K562 (cell line): ENCODE data around the gene PSMA2. TPM values are rescaled to one million over a fixed set of nuclear protein-coding genes. Genes with fewer than 3 reads are reported as not detected.

Source experiments
- ASH1L ChIP-seq: fragments of 450-650 bp; IDR thresholded peaks from 2 replicates; pipeline ENCODE4 v1.6.1; 2018; ENCODE audit warnings: borderline replicate concordance, mild to moderate bottlenecking, low read depth; ENCODE audit not compliant: partially characterized antibody
- DNMT1 ChIP-seq: fragments of 450-650 bp; IDR thresholded peaks from 2 replicates; pipeline ENCODE4 v1.6.1; 2016; ENCODE audit warnings: antibody characterized with exemption, mild to moderate bottlenecking
- FOS ChIP-seq: IDR thresholded peaks from 3 replicates; pipeline ENCODE4 v1.6.1; 2011; ENCODE audit not compliant: insufficient read length; ENCODE audit errors: extremely low read depth
- FOXK1 ChIP-seq: sonication (generic); formaldehyde crosslinking; IDR thresholded peaks from 2 replicates; pipeline ENCODE4 v1.8.0; 2022; ENCODE audit warnings: missing genetic modification reagents, mild to moderate bottlenecking, borderline replicate concordance
- MYC ChIP-seq, 2 experiments: fragments of 250-450 bp in 1 of 2; sonication (Bioruptor Pico) in 1 of 2; IDR thresholded peaks; 2 replicates each; pipeline versions ENCODE4 v1.5.1 to v1.6.1; 2012 to 2021; ENCODE audit warnings: low read depth in 2 of 2, borderline replicate concordance in 1 of 2, improper control_type of control experiment in 1 of 2, low read length in 1 of 2, mild to moderate bottlenecking in 1 of 2, moderate library complexity in 1 of 2
- NR2F6 ChIP-seq: fragments of 450-650 bp; formaldehyde crosslinking; IDR thresholded peaks from 2 replicates; pipeline ENCODE4 v1.4.0; 2020; ENCODE audit warnings: mild to moderate bottlenecking
- PRPF4 ChIP-seq: fragments of 200-400 bp; formaldehyde crosslinking; IDR thresholded peaks from one replicate; pipeline ENCODE4 v1.6.1; 2017; ENCODE audit warnings: low read length, low read depth, mild to moderate bottlenecking; ENCODE audit not compliant: insufficient read depth, poor library complexity, severe bottlenecking
- RUNX1 ChIP-seq: sonication (generic); IDR thresholded peaks from 2 replicates; pipeline ENCODE4 v1.6.1; 2016; ENCODE audit warnings: antibody characterized with exemption, low read depth
- SMC3 ChIP-seq: conservative IDR thresholded peaks from 2 replicates; pipeline ENCODE4 v1.6.1; 2011; ENCODE audit warnings: low read depth, low read length, improper control_type of control experiment; ENCODE audit not compliant: insufficient read depth
- STAG1 ChIP-seq: sonication (generic); formaldehyde crosslinking; IDR thresholded peaks from 2 replicates; pipeline ENCODE4 v1.5.0; 2020; ENCODE audit warnings: missing genetic modification reagents, borderline replicate concordance
- XRCC3 ChIP-seq: fragments of 450-650 bp; IDR thresholded peaks from 2 replicates; pipeline ENCODE4 v1.6.1; 2017; ENCODE audit warnings: mild to moderate bottlenecking, moderate library complexity
- ZNF274 ChIP-seq: IDR thresholded peaks from 2 replicates; pipeline ENCODE4 v1.6.1; 2011; ENCODE audit warnings: low read depth, mild to moderate bottlenecking, low read length, moderate library complexity, borderline replicate concordance
- ZSCAN29 ChIP-seq: fragments of 450-650 bp; IDR thresholded peaks from 2 replicates; pipeline ENCODE4 v1.6.1; 2017
- polyA plus RNA-seq, 8 experiments: library from polyadenylated mRNA; depleted of rRNA in 4 of 8; stranded (reverse) in 5 of 8; unstranded in 3 of 8; fragments of >200 nt; fragmentation: Nextera tagmentation in 2 of 8; fragmentation: Illumina TruSeq in 1 of 8; extraction: Ambion mirVana in 2 of 8; extraction: Trizol in 1 of 8; gene quantifications; 2 replicates each; pipeline versions ENCODE4 v1.2.1 to v1.2.3, GENCODE V29; 2011 to 2014; ENCODE audit warnings: inconsistent platforms in 1 of 8, missing spikeins in 1 of 8
- total RNA-seq, 7 experiments: library from RNA; depleted of rRNA in 6 of 7; stranded (reverse); fragments of >200 nt in 6 of 7; fragmentation: Illumina TruSeq in 2 of 7; extraction: Trizol in 2 of 7; gene quantifications; 2 replicates each; pipeline versions ENCODE4 v1.2.1 to v1.2.3, GENCODE V29; 2011 to 2021; ENCODE audit warnings: low replicate concordance in 1 of 7
- TF ChIP-seq, protein P1 (sequence below), 2 experiments: fragments of 450-650 bp; formaldehyde crosslinking in 1 of 2; IDR thresholded peaks; 2 replicates each; pipeline versions ENCODE4 v1.4.0 to v1.6.1; 2014 to 2020; ENCODE audit warnings: mild to moderate bottlenecking in 2 of 2, borderline replicate concordance in 1 of 2, low read depth in 1 of 2
- TF ChIP-seq, protein P2 (sequence below): sonication (generic); formaldehyde crosslinking; IDR thresholded peaks from 2 replicates; pipeline ENCODE4 v1.8.0; 2022; ENCODE audit warnings: mild to moderate bottlenecking, missing genetic modification reagents
- TF ChIP-seq, protein P3 (sequence below): fragments of 250-450 bp; sonication (Bioruptor Pico); IDR thresholded peaks from 2 replicates; pipeline ENCODE4 v1.5.0; 2021

Gene PSMA2
- total and polyA plus RNA-seq, 9 of the 15 experiments (the other 6 are each of a cell fraction or from before 2014, with no cell fraction given) = 91.7 to 1,070 (median 213) TPM

DNA sequence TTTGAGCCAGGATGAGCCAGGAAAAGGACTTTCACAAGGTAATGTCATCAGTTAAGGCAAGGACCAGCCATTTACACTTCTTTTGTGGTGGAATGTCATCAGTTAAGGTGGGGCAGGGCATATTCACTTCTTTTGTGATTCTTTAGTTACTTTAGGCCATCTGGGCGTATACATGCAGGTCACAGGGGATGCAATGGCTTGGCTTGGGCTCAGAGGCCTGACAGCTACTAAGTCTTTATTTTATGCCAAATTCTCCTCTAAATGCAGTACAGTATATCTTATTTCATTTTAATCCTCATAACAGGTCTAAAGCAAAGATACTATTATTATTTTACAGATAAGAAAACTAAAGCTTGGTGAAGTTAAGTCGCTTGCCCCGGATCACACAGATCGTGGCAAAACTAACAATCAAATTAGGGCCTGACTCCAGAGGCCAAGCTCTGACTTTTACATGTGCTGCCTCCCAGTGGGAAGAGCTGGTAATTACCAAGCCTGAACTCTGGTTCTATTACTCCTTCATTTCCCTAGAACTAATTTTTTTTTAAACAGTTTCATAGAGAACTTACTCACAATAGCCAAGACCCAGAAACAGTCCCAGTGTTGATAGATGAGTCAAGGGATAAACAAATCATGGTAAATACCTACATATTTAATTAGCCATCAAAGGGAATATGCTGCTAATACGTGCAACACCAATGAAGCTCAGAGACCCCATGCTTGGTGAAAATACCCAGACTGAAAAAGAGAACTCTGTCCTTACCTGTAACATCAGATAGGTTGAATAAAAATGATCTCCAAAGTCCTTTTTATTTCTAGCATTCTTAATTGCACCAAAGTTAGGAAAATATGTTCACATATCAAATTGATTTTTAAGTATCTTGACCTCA lies 55.5 kb downstream of the PSMA2 start (continued):
- TF ChIP-seq, protein P1, sequence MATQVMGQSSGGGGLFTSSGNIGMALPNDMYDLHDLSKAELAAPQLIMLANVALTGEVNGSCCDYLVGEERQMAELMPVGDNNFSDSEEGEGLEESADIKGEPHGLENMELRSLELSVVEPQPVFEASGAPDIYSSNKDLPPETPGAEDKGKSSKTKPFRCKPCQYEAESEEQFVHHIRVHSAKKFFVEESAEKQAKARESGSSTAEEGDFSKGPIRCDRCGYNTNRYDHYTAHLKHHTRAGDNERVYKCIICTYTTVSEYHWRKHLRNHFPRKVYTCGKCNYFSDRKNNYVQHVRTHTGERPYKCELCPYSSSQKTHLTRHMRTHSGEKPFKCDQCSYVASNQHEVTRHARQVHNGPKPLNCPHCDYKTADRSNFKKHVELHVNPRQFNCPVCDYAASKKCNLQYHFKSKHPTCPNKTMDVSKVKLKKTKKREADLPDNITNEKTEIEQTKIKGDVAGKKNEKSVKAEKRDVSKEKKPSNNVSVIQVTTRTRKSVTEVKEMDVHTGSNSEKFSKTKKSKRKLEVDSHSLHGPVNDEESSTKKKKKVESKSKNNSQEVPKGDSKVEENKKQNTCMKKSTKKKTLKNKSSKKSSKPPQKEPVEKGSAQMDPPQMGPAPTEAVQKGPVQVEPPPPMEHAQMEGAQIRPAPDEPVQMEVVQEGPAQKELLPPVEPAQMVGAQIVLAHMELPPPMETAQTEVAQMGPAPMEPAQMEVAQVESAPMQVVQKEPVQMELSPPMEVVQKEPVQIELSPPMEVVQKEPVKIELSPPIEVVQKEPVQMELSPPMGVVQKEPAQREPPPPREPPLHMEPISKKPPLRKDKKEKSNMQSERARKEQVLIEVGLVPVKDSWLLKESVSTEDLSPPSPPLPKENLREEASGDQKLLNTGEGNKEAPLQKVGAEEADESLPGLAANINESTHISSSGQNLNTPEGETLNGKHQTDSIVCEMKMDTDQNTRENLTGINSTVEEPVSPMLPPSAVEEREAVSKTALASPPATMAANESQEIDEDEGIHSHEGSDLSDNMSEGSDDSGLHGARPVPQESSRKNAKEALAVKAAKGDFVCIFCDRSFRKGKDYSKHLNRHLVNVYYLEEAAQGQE (IDR thresholded peaks at IDR 0.05; ENCODE audit: borderline replicate concordance) = peak; percentile 46; the same call in 1 of the 2 replicates
- TF ChIP-seq, protein P1 (CRISPR knock-in tag; IDR thresholded peaks at IDR 0.05; ENCODE audit: low read depth) = no peak
- no peak for TF ChIP-seq ZNF274
- no peak for TF ChIP-seq FOS
- no peak for TF ChIP-seq DNMT1
- TF ChIP-seq MYC (IDR thresholded peaks at IDR 0.05; ENCODE audit: low read depth, low read length) = no peak
- no peak for TF ChIP-seq MYC (CRISPR knock-in tag; IDR thresholded peaks at IDR 0.05; ENCODE audit: borderline replicate concordance, low read depth)
- no peak for TF ChIP-seq XRCC3
- peak; percentile 51; the same call in 1 of the 2 replicates for TF ChIP-seq SMC3
- TF ChIP-seq ZSCAN29 = no peak
- no peak for TF ChIP-seq NR2F6 (CRISPR knock-in tag)
- TF ChIP-seq FOXK1 = no peak
- TF ChIP-seq STAG1 (CRISPR knock-in tag) = no peak
- no peak for TF ChIP-seq ASH1L
- TF ChIP-seq, protein P2, sequence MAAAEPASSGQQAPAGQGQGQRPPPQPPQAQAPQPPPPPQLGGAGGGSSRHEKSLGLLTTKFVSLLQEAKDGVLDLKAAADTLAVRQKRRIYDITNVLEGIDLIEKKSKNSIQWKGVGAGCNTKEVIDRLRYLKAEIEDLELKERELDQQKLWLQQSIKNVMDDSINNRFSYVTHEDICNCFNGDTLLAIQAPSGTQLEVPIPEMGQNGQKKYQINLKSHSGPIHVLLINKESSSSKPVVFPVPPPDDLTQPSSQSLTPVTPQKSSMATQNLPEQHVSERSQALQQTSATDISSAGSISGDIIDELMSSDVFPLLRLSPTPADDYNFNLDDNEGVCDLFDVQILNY (CRISPR knock-in tag) = no peak
- no peak for TF ChIP-seq PRPF4
- TF ChIP-seq, protein P3, sequence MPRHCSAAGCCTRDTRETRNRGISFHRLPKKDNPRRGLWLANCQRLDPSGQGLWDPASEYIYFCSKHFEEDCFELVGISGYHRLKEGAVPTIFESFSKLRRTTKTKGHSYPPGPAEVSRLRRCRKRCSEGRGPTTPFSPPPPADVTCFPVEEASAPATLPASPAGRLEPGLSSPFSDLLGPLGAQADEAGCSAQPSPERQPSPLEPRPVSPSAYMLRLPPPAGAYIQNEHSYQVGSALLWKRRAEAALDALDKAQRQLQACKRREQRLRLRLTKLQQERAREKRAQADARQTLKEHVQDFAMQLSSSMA = no peak
- no peak for TF ChIP-seq RUNX1
- TF ChIP-seq, all 486 proteins: peak for 5
